Caco-2 (cell line): ENCODE data around the gene STRIP1. TPM values are rescaled to one million over a fixed set of nuclear protein-coding genes. Genes with fewer than 3 reads are reported as not detected.

Experiments used
- BruUV-seq: library from RNA; stranded (reverse); fragments of 400-500 nt; replicated peaks from 2 replicates; lab custom pipeline; 2021; lab: Mats Ljungman, UMichigan
- CTCF ChIA-PET: fragments of 300-600 bp; sonication (Branson Sonifier 250); formaldehyde crosslinking; loops from one replicate; lab custom pipeline; 2022; ENCODE audit warnings: antibody characterized with exemption; lab: Charles Lee
- POLR2A ChIA-PET: fragments of 300-600 bp; sonication (Branson Sonifier 250); formaldehyde crosslinking; loops from one replicate; lab custom pipeline; 2022; ENCODE audit warnings: antibody characterized with exemption; lab: Charles Lee
- DNase-seq, 2 experiments: peaks; one replicate each; pipeline versions ENCODE4 v3.0.0 to v3.0.0-alpha.2; 2020 to 2022
- H3K27me3 ChIP-seq: replicated peaks from 2 replicates; pipeline ENCODE4 v1.6.0; 2011; ENCODE audit warnings: low read length; ENCODE audit not compliant: control insufficient read depth, insufficient read depth
- H3K36me3 ChIP-seq: 2 replicates; pipeline ENCODE4 v1.5.1; 2011; ENCODE audit warnings: low read length; ENCODE audit not compliant: control insufficient read depth, insufficient read depth
- H3K4me1 ChIP-seq: fragments of 250-450 bp; sonication (Bioruptor Pico); 2 replicates; pipeline ENCODE4 v1.5.1; 2020; ENCODE audit warnings: mild to moderate bottlenecking
- H3K4me3 ChIP-seq: 2 replicates; pipeline ENCODE4 v1.5.1; 2011; ENCODE audit warnings: low read depth, mild to moderate bottlenecking, control low read depth, low read length
- H3K9me3 ChIP-seq: fragments of 250-450 bp; sonication (Bioruptor Pico); 2 replicates; pipeline ENCODE4 v1.5.1; 2020; ENCODE audit warnings: mild to moderate bottlenecking, moderate library complexity
- H3K27ac Mint-ChIP-seq: one replicate; pipeline ENCODE4 v1.8.0; 2022; ENCODE audit warnings: mixed read lengths; ENCODE audit not compliant: unreplicated experiment
- H3K27me3 Mint-ChIP-seq: one replicate; pipeline ENCODE4 v1.8.0; 2022; ENCODE audit warnings: mixed read lengths; ENCODE audit not compliant: insufficient read depth, unreplicated experiment
- H3K36me3 Mint-ChIP-seq: one replicate; pipeline ENCODE4 v1.8.0; 2022; ENCODE audit warnings: mild to moderate bottlenecking, mixed read lengths; ENCODE audit not compliant: insufficient read depth, unreplicated experiment
- H3K4me1 Mint-ChIP-seq: one replicate; pipeline ENCODE4 v1.8.0; 2022; ENCODE audit warnings: low read depth, mixed read lengths; ENCODE audit not compliant: unreplicated experiment
- H3K4me3 Mint-ChIP-seq: one replicate; pipeline ENCODE4 v1.8.0; 2022; ENCODE audit warnings: mild to moderate bottlenecking, moderate library complexity, mixed read lengths; ENCODE audit not compliant: unreplicated experiment
- H3K9me3 Mint-ChIP-seq: one replicate; pipeline ENCODE4 v1.8.0; 2022; ENCODE audit warnings: mixed read lengths; ENCODE audit not compliant: unreplicated experiment
- CTCF ChIP-seq, 2 experiments: fragments of 200-600 bp in 1 of 2; IDR thresholded peaks; 1 replicate in 1 of 2; 2 replicates in 1 of 2; pipeline versions ENCODE4 v1.5.1 to v1.8.0; 2011 to 2022; ENCODE audit warnings: antibody characterized with exemption in 1 of 2, control low read depth in 1 of 2, inconsistent platforms in 1 of 2, low read depth in 1 of 2, low read length in 1 of 2, mild to moderate bottlenecking in 1 of 2, moderate library complexity in 1 of 2; ENCODE audit not compliant: insufficient read depth in 1 of 2, severe bottlenecking in 1 of 2, unreplicated experiment in 1 of 2
- intact Hi-C: fragments of 100-400 bp; cut with micrococcal nuclease; formaldehyde crosslinking; loops from one replicate; pipeline ENCODE4 v1.10.0; 2022; ENCODE audit not compliant: unreplicated experiment
- total RNA-seq: library from RNA; stranded (reverse); gene quantifications from 2 replicates; pipeline ENCODE4 v1.2.3, GENCODE V29; 2022

STRIP1 gene
- total RNA-seq, 1 experiment from 2014 or later, result 36.1 TPM

GRCh38 chr1:110038271-110038670 lies 3.8 kb downstream of the STRIP1 start:
- H3K9me3 ChIP-seq, result no peaks in the 10 kb centered on the region
- no peak overlapping the region for H3K4me3 ChIP-seq
- CTCF ChIA-PET, result no interaction called here
- Mint-ChIP-seq H3K27ac (no peak overlapping the region), H3K36me3 (peaks cover 42% of the 10 kb centered on the region), H3K27me3 (no peaks in the 10 kb centered on the region), H3K9me3 (no peaks in the 10 kb centered on the region), H3K4me3 (no peak overlapping the region), H3K4me1 (peaks cover 7% of the 10 kb centered on the region)
- H3K27me3 ChIP-seq, result no peaks in the 10 kb centered on the region
- no peak for DNase-seq
- BruUV-seq, result no TSS peak
- intact Hi-C loops, result no loop called here
- peaks cover 1% of the 10 kb centered on the region; the same call in 1 of the 2 replicates for H3K36me3 ChIP-seq
- POLR2A ChIA-PET, result no interaction called here
- TF ChIP-seq CTCF (IDR thresholded peaks at IDR 0.05; ENCODE audit: insufficient read depth in 1 of 2, low read depth in 1 of 2, low read length in 1 of 2, severe bottlenecking in 1 of 2, unreplicated experiment in 1 of 2), result no peak
- no peaks in the 10 kb centered on the region for H3K4me1 ChIP-seq

- H3K4me1 Mint-ChIP-seq, result no peaks in the 10 kb centered on the region
- no peak overlapping the region for H3K4me3 Mint-ChIP-seq
- ChIA-PET CTCF (no interaction called here), POLR2A (no interaction called here)
- H3K9me3 ChIP-seq, result no peaks in the 10 kb centered on the region
- peaks cover 50% of the 10 kb centered on the region for H3K36me3 Mint-ChIP-seq
- no peak overlapping the region for H3K4me3 ChIP-seq
- intact Hi-C loops, result no loop called here
- H3K27me3 Mint-ChIP-seq, result no peaks in the 10 kb centered on the region
- H3K27me3 ChIP-seq, result no peaks in the 10 kb centered on the region
- no peak for DNase-seq
- peaks cover 1% of the 10 kb centered on the region; the same call in 1 of the 2 replicates for H3K36me3 ChIP-seq
- H3K27ac Mint-ChIP-seq, result no peak overlapping the region
- H3K9me3 Mint-ChIP-seq, result no peaks in the 10 kb centered on the region
- H3K4me1 ChIP-seq, result no peaks in the 10 kb centered on the region
- no peak for TF ChIP-seq CTCF (IDR thresholded peaks at IDR 0.05; ENCODE audit: insufficient read depth in 1 of 2, low read depth in 1 of 2, low read length in 1 of 2, severe bottlenecking in 1 of 2, unreplicated experiment in 1 of 2)
- BruUV-seq, result no TSS peak
Measured at GRCh38 chr1:110039641-110040040, 5.2 kb downstream of the STRIP1 start.

GRCh38 chr1:110040548-110040947 lies 6.1 kb downstream of the STRIP1 start:
- H3K27me3 ChIP-seq, result no peaks in the 10 kb centered on the region
- CTCF ChIA-PET, result no interaction called here
- no peak overlapping the region for H3K27ac Mint-ChIP-seq

More at GRCh38 chr1:110040548-110040947, 6.1 kb downstream of the STRIP1 start:
- H3K4me1 ChIP-seq, result no peaks in the 10 kb centered on the region
- intact Hi-C loops, result no loop called here
- peaks cover 51% of the 10 kb centered on the region for H3K36me3 Mint-ChIP-seq
- no peaks in the 10 kb centered on the region for H3K9me3 ChIP-seq
- no TSS peak for BruUV-seq
- no peaks in the 10 kb centered on the region for H3K4me1 Mint-ChIP-seq
- POLR2A ChIA-PET, result no interaction called here
- H3K36me3 ChIP-seq, result peaks cover 1% of the 10 kb centered on the region; the same call in 1 of the 2 replicates
- no peak for DNase-seq
- H3K4me3 ChIP-seq, result no peak overlapping the region
- H3K4me3 Mint-ChIP-seq, result no peak overlapping the region
- no peaks in the 10 kb centered on the region for H3K27me3 Mint-ChIP-seq
- no peak for TF ChIP-seq CTCF (IDR thresholded peaks at IDR 0.05; ENCODE audit: insufficient read depth in 1 of 2, low read depth in 1 of 2, low read length in 1 of 2, severe bottlenecking in 1 of 2, unreplicated experiment in 1 of 2)
- H3K9me3 Mint-ChIP-seq, result no peaks in the 10 kb centered on the region
